ENCODE results near the gene FANCM.

FANCM gene

GRCh38 chr14:45094275-45094674 is 41.5 kb upstream of the FANCM start:
- H3K79me2 ChIP-seq (ENCODE audit: control insufficient read depth, low read length): peaks cover 87% of the 10 kb centered on the region
- H3K27ac ChIP-seq (ENCODE audit: low read depth, low read length): no peak overlapping the region
- no peak overlapping the region for H3K4me2 ChIP-seq (ENCODE audit: low read length)
- H3K9me3 ChIP-seq (ENCODE audit: control insufficient read depth, insufficient read depth, low read length): no peaks in the 10 kb centered on the region
- TF ChIP-seq EZH2phosphoT487 (IDR thresholded peaks at IDR 0.05; ENCODE audit: borderline replicate concordance, low read length): no peak
- no peaks in the 10 kb centered on the region for H3K9me2 ChIP-seq (replicated peaks; ENCODE audit: control insufficient read depth, low read length)
- no peak overlapping the region for H3K4me3 ChIP-seq (ENCODE audit: low read length)
- no peaks in the 10 kb centered on the region for H3K27me3 ChIP-seq (ENCODE audit: control insufficient read depth, low read length)
- peaks cover 9% of the 10 kb centered on the region for H3F3A ChIP-seq (ENCODE audit: control insufficient read depth, insufficient read depth)
- peaks cover 6% of the 10 kb centered on the region; the same call in 1 of the 2 replicates for H4K20me1 ChIP-seq (ENCODE audit: control insufficient read depth, insufficient read depth, low read depth, low read length)
- peaks cover 74% of the 10 kb centered on the region for H3K36me3 ChIP-seq (ENCODE audit: control insufficient read depth, low read length)
- H3K4me1 ChIP-seq (ENCODE audit: control insufficient read depth, low read length): peaks cover 14% of the 10 kb centered on the region

GRCh38 chr14:45095143-45095542 is 40.6 kb upstream of the FANCM start:
- peaks cover 84% of the 10 kb centered on the region for H3K79me2 ChIP-seq (ENCODE audit: control insufficient read depth, low read length)

GRCh38 chr14:45096218-45096617 is 39.5 kb upstream of the FANCM start:
- Histone ChIP-seq H4K20me1 (ENCODE audit: control insufficient read depth, insufficient read depth, low read depth, low read length) (no peaks in the 10 kb centered on the region; the same call in 1 of the 2 replicates), H3K4me2 (ENCODE audit: low read length) (no peak overlapping the region), H3K36me3 (ENCODE audit: control insufficient read depth, low read length) (peaks cover 81% of the 10 kb centered on the region)

More at GRCh38 chr14:45095143-45095542, 40.6 kb upstream of the FANCM start:
- Histone ChIP-seq H3F3A (ENCODE audit: control insufficient read depth, insufficient read depth) (peaks cover 9% of the 10 kb centered on the region), H3K9me2 (replicated peaks; ENCODE audit: control insufficient read depth, low read length) (no peaks in the 10 kb centered on the region), H3K4me3 (ENCODE audit: low read length) (no peak overlapping the region), H3K27me3 (ENCODE audit: control insufficient read depth, low read length) (no peaks in the 10 kb centered on the region), H3K36me3 (ENCODE audit: control insufficient read depth, low read length) (peaks cover 79% of the 10 kb centered on the region), H3K27ac (ENCODE audit: low read depth, low read length) (no peak overlapping the region), H3K4me1 (ENCODE audit: control insufficient read depth, low read length) (peaks cover 6% of the 10 kb centered on the region), H3K4me2 (ENCODE audit: low read length) (no peak overlapping the region), H4K20me1 (ENCODE audit: control insufficient read depth, insufficient read depth, low read depth, low read length) (no peaks in the 10 kb centered on the region; the same call in 1 of the 2 replicates), H3K9me3 (ENCODE audit: control insufficient read depth, insufficient read depth, low read length) (no peaks in the 10 kb centered on the region)
- TF ChIP-seq CTCF (IDR thresholded peaks at IDR 0.05; ENCODE audit: low read depth, low read length, poor library complexity, severe bottlenecking) (no peak), EZH2phosphoT487 (IDR thresholded peaks at IDR 0.05; ENCODE audit: borderline replicate concordance, low read length) (no peak)

More at GRCh38 chr14:45096218-45096617, 39.5 kb upstream of the FANCM start:
- Histone ChIP-seq H3K9me2 (replicated peaks; ENCODE audit: control insufficient read depth, low read length) (no peaks in the 10 kb centered on the region), H3K4me1 (ENCODE audit: control insufficient read depth, low read length) (no peaks in the 10 kb centered on the region), H3K79me2 (ENCODE audit: control insufficient read depth, low read length) (peaks cover 74% of the 10 kb centered on the region), H3K9me3 (ENCODE audit: control insufficient read depth, insufficient read depth, low read length) (no peaks in the 10 kb centered on the region), H3K27me3 (ENCODE audit: control insufficient read depth, low read length) (no peaks in the 10 kb centered on the region), H3K27ac (ENCODE audit: low read depth, low read length) (no peak overlapping the region), H3K4me3 (ENCODE audit: low read length) (no peak overlapping the region), H3F3A (ENCODE audit: control insufficient read depth, insufficient read depth) (peaks cover 9% of the 10 kb centered on the region)
- TF ChIP-seq EZH2phosphoT487 (IDR thresholded peaks at IDR 0.05; ENCODE audit: borderline replicate concordance, low read length) (no peak), CTCF (IDR thresholded peaks at IDR 0.05; ENCODE audit: low read depth, low read length, poor library complexity, severe bottlenecking) (no peak)

All from DOHH2 (cell line).